ENCODE measurements around the gene MRM3. TPM values are rescaled to one million over a fixed set of nuclear protein-coding genes. Genes with fewer than 3 reads are reported as not detected.
"Not testable (repeated sequence)": the region's sequence is repeated elsewhere in the genome, so short reads cannot be mapped to it uniquely, and the experiment has no call there.

MRM3 gene
- total RNA-seq, 1 donor from 2014 or later: 20.1 TPM

- no peak for DNase-seq
Observed at GRCh38 chr17:828761-829160, 46.6 kb downstream of the MRM3 start.

GRCh38 chr17:829614-830013, 47.5 kb downstream of the MRM3 start:
- not testable (repeated sequence) for DNase-seq

- no peak for DNase-seq
Observed at GRCh38 chr17:830381-830780, 48.2 kb downstream of the MRM3 start.

- no peak for DNase-seq
Observed at GRCh38 chr17:830950-831349, 48.8 kb downstream of the MRM3 start.

- DNase-seq: no peak
Observed at GRCh38 chr17:834136-834535, 52.0 kb downstream of the MRM3 start.

GRCh38 chr17:835263-835662, 53.1 kb downstream of the MRM3 start:
- no peak for DNase-seq

GRCh38 chr17:835721-836120, 53.6 kb downstream of the MRM3 start:
- DNase-seq: not testable (repeated sequence)

GRCh38 chr17:836151-836550, 54.0 kb downstream of the MRM3 start:
- no peak for DNase-seq

GRCh38 chr17:838486-838885, 56.3 kb downstream of the MRM3 start:
- DNase-seq: no peak

GRCh38 chr17:841313-841712, 59.2 kb downstream of the MRM3 start:
- DNase-seq: no peak

Other genes starting within 250 kb of the MRM3 start
- gene VPS53, start 67.5 kb upstream of the MRM3 start, total RNA-seq: 15.0 and 19.0 TPM in 2 replicates
- 17.0 and 17.9 TPM in 2 replicates for gene TLCD3A, start 49.8 kb upstream of the MRM3 start, total RNA-seq
- 12.9 and 18.3 TPM in 2 replicates for gene GEMIN4, start 30.1 kb upstream of the MRM3 start, total RNA-seq
- 61.8 and 165 TPM in 2 replicates for gene GLOD4, start 73 bp upstream of the MRM3 start, total RNA-seq
- 123 and 138 TPM in 2 replicates for gene NXN, start 197.4 kb downstream of the MRM3 start, total RNA-seq
- gene TIMM22, start 214.8 kb downstream of the MRM3 start, total RNA-seq: 22.3 and 22.4 TPM in 2 replicates